Effector CD4-positive, alpha-beta T cell (primary cell): ENCODE results near the gene POU6F2.

Experiments used
- DNase-seq: peaks from one replicate; pipeline ENCODE4 v3.0.0-alpha.2; 2020

Gene POU6F2

DNA sequence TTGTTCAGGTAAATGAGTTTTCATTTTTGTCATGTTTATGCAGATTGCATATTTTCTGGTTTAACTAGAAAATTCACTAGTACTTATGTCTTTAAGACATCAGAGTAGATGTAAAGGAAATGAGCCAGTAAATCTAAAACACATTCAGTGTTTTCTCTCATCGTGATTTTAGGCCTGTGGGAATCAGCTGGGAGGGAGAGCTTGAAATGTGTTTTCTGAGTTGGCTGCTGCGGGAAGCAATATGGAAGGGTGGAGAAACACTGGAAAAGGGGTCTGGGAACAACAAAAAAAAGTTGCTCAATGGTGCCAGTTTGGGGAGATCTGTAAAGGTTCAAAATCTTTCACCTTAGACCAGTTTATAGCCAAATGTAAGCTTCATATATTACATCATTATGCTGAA lies 284.1 kb downstream of the POU6F2 start:
- no peak for DNase-seq

DNA sequence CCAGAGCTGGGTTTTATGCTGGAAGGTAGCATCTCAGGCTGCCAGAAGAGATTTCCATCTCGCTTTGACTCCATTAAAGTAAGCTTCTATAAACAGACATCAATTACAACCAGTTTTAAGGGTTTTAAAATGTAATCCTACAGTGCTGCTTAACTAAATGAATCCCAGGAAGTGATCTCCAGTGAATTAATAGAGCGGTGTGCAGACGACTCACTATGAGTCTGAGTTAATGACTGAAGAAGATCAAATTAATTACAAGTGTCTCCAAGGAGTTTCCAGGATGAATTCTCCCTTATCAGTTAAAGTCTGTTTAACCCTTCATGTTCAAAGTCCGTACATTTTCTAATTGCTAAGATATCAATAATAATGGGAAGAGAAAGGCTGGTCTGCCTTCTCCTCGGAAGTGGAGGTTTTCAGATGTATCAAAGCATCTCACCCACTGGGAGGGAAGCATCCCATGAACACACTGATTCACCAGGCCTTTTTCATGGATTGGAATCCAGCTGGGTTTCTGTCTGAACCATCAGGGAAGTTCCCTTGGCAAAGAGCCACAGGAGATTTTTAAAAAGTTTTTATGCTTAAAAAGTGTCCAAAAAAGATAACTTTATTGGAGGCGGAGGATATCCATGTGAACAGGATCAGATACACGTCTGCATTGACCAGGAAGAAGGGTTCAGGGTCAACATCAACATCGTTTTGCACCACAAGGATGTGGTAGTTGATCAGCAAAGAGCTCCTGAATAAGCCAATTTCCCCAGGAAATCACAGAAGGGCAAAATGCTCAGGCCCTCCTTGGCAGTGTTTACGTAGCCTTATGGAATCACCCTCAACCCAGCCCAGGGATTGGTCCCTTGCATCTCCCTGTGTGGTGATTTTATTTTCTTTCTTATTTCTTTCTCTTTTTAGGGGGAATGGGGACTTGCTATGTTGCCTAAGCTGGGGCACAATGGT lies 288.2 kb downstream of the POU6F2 start:
- no peak for DNase-seq

DNA sequence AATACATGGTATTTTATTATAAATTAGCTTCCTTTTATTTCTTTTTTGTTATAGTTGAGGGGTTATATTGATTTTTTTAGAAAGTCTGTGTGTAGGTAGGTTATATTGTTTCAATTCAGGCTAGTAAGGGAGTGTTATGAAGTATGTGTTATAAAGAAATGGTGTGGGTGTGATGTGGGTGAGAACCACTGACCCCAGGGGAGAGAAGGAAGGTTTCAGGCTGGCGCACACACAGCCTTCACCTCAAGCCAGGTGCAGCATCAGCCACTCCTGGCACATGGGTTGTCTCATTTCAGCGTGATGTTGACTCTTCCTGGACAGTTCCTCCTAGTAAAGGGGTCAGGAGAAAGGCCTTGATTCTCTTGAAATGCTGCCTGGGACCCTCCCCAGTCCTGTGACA lies 291.3 kb downstream of the POU6F2 start:
- DNase-seq: no peak

DNA sequence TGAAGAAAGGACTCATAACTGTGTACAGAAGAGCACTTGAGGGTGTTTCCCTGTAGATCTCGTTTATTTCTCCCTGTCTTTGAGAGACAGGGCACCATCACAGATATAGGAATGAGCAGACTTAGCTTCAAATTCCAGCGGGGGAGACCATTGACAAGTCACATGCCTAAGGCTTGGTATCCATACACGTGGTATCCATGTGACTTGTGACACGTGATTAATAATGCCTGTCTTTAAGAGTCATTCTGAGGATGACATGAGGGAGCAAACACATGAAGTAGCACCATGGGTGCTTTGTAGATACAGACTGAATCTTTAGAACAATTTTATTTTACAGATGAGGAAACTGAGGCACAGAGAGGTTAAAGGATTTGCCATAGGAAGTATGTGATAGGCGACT lies 292.3 kb downstream of the POU6F2 start:
- DNase-seq: no peak

- no peak for DNase-seq
Observed at GRCh38 chr7:39271402-39271801, 293.7 kb downstream of the POU6F2 start.

GRCh38 chr7:39272111-39272510 lies 294.4 kb downstream of the POU6F2 start:
- no peak for DNase-seq

GRCh38 chr7:39272691-39273090 lies 295.0 kb downstream of the POU6F2 start:
- no peak for DNase-seq

DNA sequence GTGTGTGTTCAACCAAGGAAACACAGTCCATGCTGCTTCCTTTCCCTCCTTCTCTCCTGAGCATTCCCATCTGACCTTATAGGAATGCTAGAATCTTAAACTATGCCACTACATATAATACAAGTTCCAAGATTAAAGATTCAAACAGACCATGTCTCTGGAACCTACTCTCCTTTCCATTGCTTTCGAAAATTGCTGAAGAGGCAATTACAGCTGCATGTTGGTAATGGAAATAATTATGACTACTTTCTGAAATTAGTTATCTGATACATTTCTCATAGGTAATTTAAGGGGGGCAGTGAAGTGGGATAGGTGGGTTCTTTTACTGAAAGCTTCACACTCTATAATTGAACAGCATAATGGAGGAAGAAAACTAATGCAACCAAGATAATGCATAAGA lies 302.6 kb downstream of the POU6F2 start:
- DNase-seq: no peak

- DNase-seq: no peak
Observed at GRCh38 chr7:39285256-39285655, 307.5 kb downstream of the POU6F2 start.

DNA sequence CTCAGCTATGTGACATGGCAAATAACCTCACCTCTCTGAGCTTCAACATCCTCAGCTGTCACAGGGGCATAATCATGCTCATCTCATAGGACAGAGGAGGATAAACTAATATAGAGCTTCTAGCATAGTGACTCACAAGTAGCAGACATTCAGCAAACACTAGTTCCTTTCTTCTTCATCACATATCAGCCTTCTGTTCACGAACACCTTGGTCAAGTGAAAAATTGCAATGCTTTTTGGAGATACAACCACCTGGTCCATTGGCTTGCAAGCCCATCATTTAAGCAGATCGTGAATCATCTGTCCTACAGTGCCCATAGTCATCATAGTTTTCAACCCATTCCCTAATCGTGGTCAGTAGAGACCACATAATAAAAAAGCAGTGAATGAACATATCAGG lies 310.6 kb downstream of the POU6F2 start:
- DNase-seq: no peak

DNA sequence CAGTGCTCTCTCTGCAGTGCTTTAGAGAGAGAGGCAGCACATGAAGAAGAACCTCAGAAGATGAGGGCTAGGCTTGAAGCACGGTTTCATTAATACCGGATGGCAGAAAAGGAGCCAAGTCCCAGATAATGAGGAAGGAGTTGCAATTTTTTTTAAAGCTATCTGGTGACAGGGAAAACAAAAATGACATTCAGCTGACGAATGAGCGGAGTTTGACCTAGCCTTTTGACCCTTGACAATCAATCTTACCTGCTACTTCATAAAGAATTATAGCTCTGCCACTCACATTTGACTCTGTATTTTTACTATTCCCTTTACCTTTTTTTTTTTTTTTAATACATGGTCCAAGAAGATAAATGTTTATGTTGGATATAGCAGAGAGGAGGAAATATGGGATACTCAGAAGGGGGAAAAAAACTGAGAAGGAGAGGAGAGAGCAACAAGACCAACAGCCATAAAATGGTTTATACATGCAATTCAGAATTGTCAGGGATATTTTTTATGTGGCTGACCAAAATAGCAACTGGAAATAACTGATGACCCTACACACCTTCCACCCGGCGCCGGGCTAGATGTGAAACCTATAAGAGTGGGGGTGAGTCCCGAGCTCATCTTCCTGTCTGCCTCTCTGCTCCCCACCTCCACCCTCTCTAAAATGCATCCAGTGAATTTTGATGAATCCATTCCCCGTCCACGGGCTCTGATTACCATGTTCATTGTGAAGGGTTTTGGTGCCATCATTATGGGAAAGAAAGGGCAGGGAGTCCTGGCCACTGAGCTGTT lies 314.1 kb downstream of the POU6F2 start:
- no peak for DNase-seq

GRCh38 chr7:39293056-39293823 lies 315.5 kb downstream of the POU6F2 start:
- no peak for DNase-seq

GRCh38 chr7:39294022-39294421 lies 316.3 kb downstream of the POU6F2 start:
- no peak for DNase-seq

DNA sequence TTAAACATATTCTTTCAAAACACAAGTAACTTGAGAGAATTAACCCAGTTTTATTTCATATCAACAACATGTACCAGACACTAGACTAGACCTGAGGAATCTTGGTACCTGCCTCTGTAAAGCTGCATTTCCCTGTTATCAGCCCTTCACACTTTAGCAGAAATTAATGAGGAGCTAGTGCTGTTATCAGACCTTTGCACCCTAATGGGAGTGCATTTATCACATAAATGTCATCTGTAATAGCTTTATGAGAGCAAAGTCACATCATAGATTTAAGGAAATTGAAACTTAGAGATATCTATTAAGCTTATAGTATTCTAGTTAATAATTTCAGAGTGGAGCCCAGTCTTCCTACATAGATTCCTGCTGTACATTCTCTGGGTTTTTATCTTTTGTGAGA lies 318.1 kb downstream of the POU6F2 start:
- no peak for DNase-seq

DNA sequence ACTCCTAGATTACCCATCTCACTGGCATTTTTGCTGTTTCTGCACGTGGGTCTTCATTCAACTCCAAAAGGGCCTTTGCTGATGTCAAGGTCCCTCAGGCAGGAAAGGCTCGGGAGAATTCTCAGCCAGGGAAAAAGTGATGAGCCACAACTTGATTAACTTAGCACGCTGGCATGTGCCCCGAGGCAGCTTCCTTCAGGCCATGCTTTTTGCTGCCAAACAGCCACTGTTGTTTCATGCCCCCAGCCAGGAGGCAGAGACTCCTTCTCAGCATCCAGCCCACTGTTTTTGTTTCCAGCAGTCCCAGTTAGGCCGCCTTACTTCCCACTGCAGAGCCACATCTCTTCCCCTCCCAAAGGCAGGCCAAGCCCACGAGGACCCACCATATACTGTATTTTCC lies 322.0 kb downstream of the POU6F2 start:
- DNase-seq: no peak

DNA sequence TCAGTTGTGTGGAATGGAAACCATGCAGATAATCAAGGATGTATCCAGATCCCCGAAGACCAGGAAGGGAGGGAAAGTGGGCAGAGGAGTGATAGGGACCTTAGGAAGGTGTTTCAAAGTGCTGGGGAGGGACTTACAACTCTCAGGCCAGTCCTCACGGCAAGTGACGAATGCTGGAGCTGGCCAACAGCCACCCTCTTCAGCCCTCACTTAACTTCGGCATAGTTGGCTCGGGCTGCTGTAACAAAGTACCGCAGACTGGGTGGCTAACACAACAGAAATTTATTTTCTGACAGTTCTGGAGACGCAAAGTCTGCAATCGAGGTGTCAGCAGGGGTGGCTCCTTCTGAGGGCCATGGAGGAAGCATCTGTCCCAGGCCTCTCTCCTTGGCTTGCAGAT lies 322.6 kb downstream of the POU6F2 start:
- no peak for DNase-seq

- DNase-seq: no peak
Observed at GRCh38 chr7:39301543-39301942, 323.8 kb downstream of the POU6F2 start.

GRCh38 chr7:39304178-39304577 lies 326.5 kb downstream of the POU6F2 start:
- DNase-seq: no peak

GRCh38 chr7:39304668-39305405 lies 327.1 kb downstream of the POU6F2 start:
- DNase-seq: no peak

DNA sequence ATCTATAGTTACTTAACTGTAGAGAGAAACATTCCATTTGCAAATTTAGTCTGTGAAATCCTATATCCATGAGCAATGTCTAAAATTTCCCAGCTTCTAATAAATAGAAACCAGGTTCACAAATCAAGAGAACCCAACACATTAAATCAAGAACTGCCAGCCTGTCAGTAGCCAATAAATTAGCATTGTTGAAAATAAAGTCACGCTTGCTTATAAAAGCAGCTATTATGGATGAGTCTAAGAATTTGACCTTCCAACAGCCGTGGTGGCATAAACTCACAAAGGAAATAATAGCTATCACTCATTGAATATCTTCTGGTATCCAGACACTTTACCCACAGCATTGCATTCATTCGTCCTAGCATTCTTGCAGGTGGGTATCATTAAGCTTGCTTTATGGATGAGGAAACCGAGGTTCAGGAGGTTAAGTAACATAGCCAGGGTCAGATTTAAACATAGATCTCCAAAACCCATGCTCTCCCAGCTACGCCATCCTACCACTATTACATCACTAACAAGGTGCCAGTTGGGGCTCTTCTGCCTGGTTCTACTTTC lies 328.4 kb downstream of the POU6F2 start:
- DNase-seq: no peak

GRCh38 chr7:39310699-39311098 lies 333.0 kb downstream of the POU6F2 start:
- no peak for DNase-seq
